Measurements from ENCODE around the gene MAP6. TPM values are rescaled to one million over a fixed set of nuclear protein-coding genes. Genes with fewer than 3 reads are reported as not detected.

The MAP6 gene
- total and polyA plus RNA-seq, 2 experiments from 2014 or later: 0.31 to 1.2 TPM

DNA sequence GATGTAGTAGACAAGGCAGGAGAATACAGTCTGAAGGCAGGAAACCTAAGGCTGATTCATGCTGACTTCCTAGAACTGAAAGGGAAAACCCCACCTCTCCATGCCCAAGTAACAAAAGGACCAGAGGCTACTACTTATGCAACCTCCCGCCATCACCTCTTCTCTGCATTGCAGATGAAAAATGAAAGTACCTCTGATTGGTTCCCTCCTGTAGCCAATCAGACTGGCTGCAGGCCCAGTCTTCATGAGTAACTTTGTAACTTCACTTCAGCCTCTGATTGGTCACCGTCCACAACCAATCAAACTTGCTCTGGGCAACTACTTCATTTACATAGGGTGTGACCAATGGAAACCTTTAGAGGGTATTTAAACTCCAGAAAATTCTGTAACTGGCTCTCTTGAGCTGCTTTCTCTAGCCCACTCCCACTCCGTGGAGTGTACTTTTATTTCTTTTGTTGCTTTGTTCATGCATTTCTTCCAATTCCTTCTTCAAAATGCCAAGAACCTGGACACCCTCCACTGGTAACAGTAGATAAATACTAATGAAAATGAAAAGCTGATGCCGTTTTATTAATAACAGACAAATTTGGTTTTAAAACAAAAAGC is 5.2 kb upstream of the MAP6 start:
- Histone ChIP-seq H3K4me2 (no peak overlapping the region), H2AFZ (no peak overlapping the region), H3K9me2 (ENCODE audit: insufficient read depth) (no peaks in the 10 kb centered on the region), H3K27me3 (ENCODE audit: insufficient read depth) (peaks cover 40% of the 10 kb centered on the region), H3K79me2 (replicated peaks; ENCODE audit: insufficient read depth) (no peaks in the 10 kb centered on the region), H3F3A (replicated peaks; ENCODE audit: low read depth) (0 out of 2 replicates have a peak, but pooled peaks cover 2% of the 10 kb centered on the region), H3K27ac (ENCODE audit: low read depth) (no peak overlapping the region), H3K36me3 (ENCODE audit: insufficient read depth) (no peaks in the 10 kb centered on the region), H3K4me3 (no peak overlapping the region), H4K20me1 (replicated peaks; ENCODE audit: insufficient read depth) (no peaks in the 10 kb centered on the region; the same call in 1 of the 2 replicates), H3K4me1 (ENCODE audit: insufficient read depth) (peaks cover 2% of the 10 kb centered on the region; the same call in 1 of the 2 replicates)
- peaks cover 29% of the 10 kb centered on the region for H3K27me3 Mint-ChIP-seq (ENCODE audit: insufficient read depth, low read depth, poor library complexity)
- TF ChIP-seq, protein P1, sequence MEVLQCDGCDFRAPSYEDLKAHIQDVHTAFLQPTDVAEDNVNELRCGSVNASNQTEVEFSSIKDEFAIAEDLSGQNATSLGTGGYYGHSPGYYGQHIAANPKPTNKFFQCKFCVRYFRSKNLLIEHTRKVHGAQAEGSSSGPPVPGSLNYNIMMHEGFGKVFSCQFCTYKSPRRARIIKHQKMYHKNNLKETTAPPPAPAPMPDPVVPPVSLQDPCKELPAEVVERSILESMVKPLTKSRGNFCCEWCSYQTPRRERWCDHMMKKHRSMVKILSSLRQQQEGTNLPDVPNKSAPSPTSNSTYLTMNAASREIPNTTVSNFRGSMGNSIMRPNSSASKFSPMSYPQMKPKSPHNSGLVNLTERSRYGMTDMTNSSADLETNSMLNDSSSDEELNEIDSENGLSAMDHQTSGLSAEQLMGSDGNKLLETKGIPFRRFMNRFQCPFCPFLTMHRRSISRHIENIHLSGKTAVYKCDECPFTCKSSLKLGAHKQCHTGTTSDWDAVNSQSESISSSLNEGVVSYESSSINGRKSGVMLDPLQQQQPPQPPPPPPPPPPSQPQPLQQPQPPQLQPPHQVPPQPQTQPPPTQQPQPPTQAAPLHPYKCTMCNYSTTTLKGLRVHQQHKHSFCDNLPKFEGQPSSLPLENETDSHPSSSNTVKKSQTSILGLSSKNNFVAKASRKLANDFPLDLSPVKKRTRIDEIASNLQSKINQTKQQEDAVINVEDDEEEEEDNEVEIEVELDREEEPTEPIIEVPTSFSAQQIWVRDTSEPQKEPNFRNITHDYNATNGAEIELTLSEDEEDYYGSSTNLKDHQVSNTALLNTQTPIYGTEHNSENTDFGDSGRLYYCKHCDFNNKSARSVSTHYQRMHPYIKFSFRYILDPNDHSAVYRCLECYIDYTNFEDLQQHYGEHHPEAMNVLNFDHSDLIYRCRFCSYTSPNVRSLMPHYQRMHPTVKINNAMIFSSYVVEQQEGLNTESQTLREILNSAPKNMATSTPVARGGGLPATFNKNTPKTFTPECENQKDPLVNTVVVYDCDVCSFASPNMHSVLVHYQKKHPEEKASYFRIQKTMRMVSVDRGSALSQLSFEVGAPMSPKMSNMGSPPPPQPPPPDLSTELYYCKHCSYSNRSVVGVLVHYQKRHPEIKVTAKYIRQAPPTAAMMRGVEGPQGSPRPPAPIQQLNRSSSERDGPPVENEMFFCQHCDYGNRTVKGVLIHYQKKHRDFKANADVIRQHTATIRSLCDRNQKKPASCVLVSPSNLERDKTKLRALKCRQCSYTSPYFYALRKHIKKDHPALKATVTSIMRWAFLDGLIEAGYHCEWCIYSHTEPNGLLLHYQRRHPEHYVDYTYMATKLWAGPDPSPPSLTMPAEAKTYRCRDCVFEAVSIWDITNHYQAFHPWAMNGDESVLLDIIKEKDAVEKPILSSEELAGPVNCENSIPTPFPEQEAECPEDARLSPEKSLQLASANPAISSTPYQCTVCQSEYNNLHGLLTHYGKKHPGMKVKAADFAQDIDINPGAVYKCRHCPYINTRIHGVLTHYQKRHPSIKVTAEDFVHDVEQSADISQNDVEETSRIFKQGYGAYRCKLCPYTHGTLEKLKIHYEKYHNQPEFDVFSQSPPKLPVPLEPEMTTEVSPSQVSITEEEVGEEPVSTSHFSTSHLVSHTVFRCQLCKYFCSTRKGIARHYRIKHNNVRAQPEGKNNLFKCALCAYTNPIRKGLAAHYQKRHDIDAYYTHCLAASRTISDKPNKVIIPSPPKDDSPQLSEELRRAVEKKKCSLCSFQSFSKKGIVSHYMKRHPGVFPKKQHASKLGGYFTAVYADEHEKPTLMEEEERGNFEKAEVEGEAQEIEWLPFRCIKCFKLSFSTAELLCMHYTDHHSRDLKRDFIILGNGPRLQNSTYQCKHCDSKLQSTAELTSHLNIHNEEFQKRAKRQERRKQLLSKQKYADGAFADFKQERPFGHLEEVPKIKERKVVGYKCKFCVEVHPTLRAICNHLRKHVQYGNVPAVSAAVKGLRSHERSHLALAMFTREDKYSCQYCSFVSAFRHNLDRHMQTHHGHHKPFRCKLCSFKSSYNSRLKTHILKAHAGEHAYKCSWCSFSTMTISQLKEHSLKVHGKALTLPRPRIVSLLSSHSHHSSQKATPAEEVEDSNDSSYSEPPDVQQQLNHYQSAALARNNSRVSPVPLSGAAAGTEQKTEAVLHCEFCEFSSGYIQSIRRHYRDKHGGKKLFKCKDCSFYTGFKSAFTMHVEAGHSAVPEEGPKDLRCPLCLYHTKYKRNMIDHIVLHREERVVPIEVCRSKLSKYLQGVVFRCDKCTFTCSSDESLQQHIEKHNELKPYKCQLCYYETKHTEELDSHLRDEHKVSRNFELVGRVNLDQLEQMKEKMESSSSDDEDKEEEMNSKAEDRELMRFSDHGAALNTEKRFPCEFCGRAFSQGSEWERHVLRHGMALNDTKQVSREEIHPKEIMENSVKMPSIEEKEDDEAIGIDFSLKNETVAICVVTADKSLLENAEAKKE (CRISPR knock-in tag; IDR thresholded peaks at IDR 0.05): no peak
- TF ChIP-seq EZH2 (IDR thresholded peaks at IDR 0.05; ENCODE audit: low read depth, unreplicated experiment) (no peak), CREB1 (CRISPR knock-in tag; IDR thresholded peaks at IDR 0.05; ENCODE audit: low read depth) (no peak), POLR2AphosphoS5 (IDR thresholded peaks at IDR 0.05; ENCODE audit: low read depth) (no peak), ZNF114 (CRISPR knock-in tag; IDR thresholded peaks at IDR 0.05) (no peak), NANOG (IDR thresholded peaks at IDR 0.05; ENCODE audit: borderline replicate concordance) (no peak)
- TF ChIP-seq, protein P2, sequence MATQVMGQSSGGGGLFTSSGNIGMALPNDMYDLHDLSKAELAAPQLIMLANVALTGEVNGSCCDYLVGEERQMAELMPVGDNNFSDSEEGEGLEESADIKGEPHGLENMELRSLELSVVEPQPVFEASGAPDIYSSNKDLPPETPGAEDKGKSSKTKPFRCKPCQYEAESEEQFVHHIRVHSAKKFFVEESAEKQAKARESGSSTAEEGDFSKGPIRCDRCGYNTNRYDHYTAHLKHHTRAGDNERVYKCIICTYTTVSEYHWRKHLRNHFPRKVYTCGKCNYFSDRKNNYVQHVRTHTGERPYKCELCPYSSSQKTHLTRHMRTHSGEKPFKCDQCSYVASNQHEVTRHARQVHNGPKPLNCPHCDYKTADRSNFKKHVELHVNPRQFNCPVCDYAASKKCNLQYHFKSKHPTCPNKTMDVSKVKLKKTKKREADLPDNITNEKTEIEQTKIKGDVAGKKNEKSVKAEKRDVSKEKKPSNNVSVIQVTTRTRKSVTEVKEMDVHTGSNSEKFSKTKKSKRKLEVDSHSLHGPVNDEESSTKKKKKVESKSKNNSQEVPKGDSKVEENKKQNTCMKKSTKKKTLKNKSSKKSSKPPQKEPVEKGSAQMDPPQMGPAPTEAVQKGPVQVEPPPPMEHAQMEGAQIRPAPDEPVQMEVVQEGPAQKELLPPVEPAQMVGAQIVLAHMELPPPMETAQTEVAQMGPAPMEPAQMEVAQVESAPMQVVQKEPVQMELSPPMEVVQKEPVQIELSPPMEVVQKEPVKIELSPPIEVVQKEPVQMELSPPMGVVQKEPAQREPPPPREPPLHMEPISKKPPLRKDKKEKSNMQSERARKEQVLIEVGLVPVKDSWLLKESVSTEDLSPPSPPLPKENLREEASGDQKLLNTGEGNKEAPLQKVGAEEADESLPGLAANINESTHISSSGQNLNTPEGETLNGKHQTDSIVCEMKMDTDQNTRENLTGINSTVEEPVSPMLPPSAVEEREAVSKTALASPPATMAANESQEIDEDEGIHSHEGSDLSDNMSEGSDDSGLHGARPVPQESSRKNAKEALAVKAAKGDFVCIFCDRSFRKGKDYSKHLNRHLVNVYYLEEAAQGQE (IDR thresholded peaks at IDR 0.05; ENCODE audit: unreplicated experiment): no peak
- no peak overlapping the region for H3K4me3 Mint-ChIP-seq
- ATAC-seq (no peak), DNase-seq (ENCODE audit: low spot score) (peak; percentile 16)
- peaks cover 8% of the 10 kb centered on the region; the same call in 2 of the 3 replicates for H3K9me3 Mint-ChIP-seq
- H3K4me1 Mint-ChIP-seq: no peaks in the 10 kb centered on the region
- no peaks in the 10 kb centered on the region for H3K36me3 Mint-ChIP-seq (ENCODE audit: low read depth)
- H3K27ac Mint-ChIP-seq: no peak overlapping the region
